Fibroblast of the aortic adventitia (primary cell): ENCODE results near the gene UBXN2A. TPM values are rescaled to one million over a fixed set of nuclear protein-coding genes. Genes with fewer than 3 reads are reported as not detected.

Experiments used
- DNase-seq: peaks from one replicate; pipeline ENCODE4 v3.0.0-alpha.2; 2010; ENCODE audit warnings: low read depth
- H3K4me3 ChIP-seq: 2 replicates; pipeline ENCODE4 v1.5.1; 2011; ENCODE audit warnings: low read depth, mild to moderate bottlenecking, control low read depth, low read length, moderate library complexity
- CTCF ChIP-seq: IDR thresholded peaks from 2 replicates; pipeline ENCODE4 v1.5.1; 2011; ENCODE audit warnings: mild to moderate bottlenecking, low read length, control low read depth, inconsistent platforms; ENCODE audit not compliant: insufficient read depth
- small RNA-seq: library from RNA; depleted of rRNA; stranded (forward); fragments of <200 nt; gene quantifications from one replicate; pipeline ENCODE3, GENCODE V24; 2012
- total RNA-seq: library from RNA; depleted of rRNA; stranded (reverse); fragments of >200 nt; gene quantifications from 2 replicates; pipeline ENCODE4 v1.2.3, GENCODE V29; 2012; ENCODE audit warnings: low replicate concordance

UBXN2A gene
- total RNA-seq, 1 donor = 14.2 TPM

- DNase-seq = peak; percentile 14
- no peak for TF ChIP-seq CTCF
- peak overlapping the region; percentile 71 for H3K4me3 ChIP-seq
These were observed 110.0 kb downstream of the UBXN2A start for GRCh38 chr2:24050041-24050979.

- no peak for DNase-seq
- H3K4me3 ChIP-seq = no peak overlapping the region
- no peak for TF ChIP-seq CTCF
These were observed 111.6 kb downstream of the UBXN2A start for GRCh38 chr2:24051833-24052232.

- DNase-seq = no peak
- no peak for TF ChIP-seq CTCF
- H3K4me3 ChIP-seq = no peak overlapping the region
These were observed 112.7 kb downstream of the UBXN2A start for GRCh38 chr2:24052951-24053350.

Small RNAs within 50 kb of the gene (small RNA-seq; reads per million reads assigned to genes)
- gene RN7SL610P = not detected
- not detected for gene RNU6-370P

Other genes with a start within 250 kb of the UBXN2A start
- 10.6 and 22.4 TPM in 2 replicates for gene ATAD2B, start 13.3 kb upstream of the UBXN2A start, total RNA-seq
- not detected in 2 replicates for gene MFSD2B, start 69.6 kb downstream of the UBXN2A start, total RNA-seq
- 6.4 and 9.3 TPM in 2 replicates for gene WDCP, start 106.9 kb downstream of the UBXN2A start, total RNA-seq
- gene FKBP1B, start 109.3 kb downstream of the UBXN2A start, total RNA-seq = 3.5 and 7.9 TPM in 2 replicates
- gene SF3B6, start 135.9 kb downstream of the UBXN2A start, total RNA-seq = 162 and 191 TPM in 2 replicates
- gene TP53I3, start 144.4 kb downstream of the UBXN2A start, total RNA-seq = 22.3 and 38.7 TPM in 2 replicates
- gene PFN4, start 182.9 kb downstream of the UBXN2A start, total RNA-seq = 0.45 and 1.7 TPM in 2 replicates
- 7.0 and 10.3 TPM in 2 replicates for gene FAM228B, start 183.0 kb downstream of the UBXN2A start, total RNA-seq
- 0.18 and 1.3 TPM in 2 replicates for gene FAM228A, start 234.6 kb downstream of the UBXN2A start, total RNA-seq